SK-N-SH treated with all-trans-retinoic acid at 6 μM for 48 hours (cell line): ENCODE measurements around the gene SEC61B.

Experiments used
- ATAC-seq: fragments of 200-7000 bp; cut with Tn5 transposase; 3 replicates; pipeline ENCODE4 v1.9.1; 2020; ENCODE audit warnings: mild to moderate bottlenecking, moderate library complexity
- ARNTL ChIP-seq: fragments of 450-650 bp; formaldehyde crosslinking; IDR thresholded peaks from 2 replicates; pipeline ENCODE4 v1.5.0; 2020; ENCODE audit warnings: low read depth, mild to moderate bottlenecking, moderate library complexity, borderline replicate concordance
- BACH2 ChIP-seq: fragments of 250-450 bp; sonication (Bioruptor Pico); IDR thresholded peaks from 2 replicates; pipeline ENCODE4 v1.9.0; 2021; ENCODE audit warnings: mild to moderate bottlenecking, borderline replicate concordance
- CREB5 ChIP-seq: fragments of 250-450 bp; sonication (Bioruptor Pico); IDR thresholded peaks from 2 replicates; pipeline ENCODE4 v1.5.1; 2020; ENCODE audit warnings: low read depth, mild to moderate bottlenecking, moderate library complexity
- ESRRG ChIP-seq: fragments of 250-450 bp; sonication (Bioruptor Pico); IDR thresholded peaks from 2 replicates; pipeline ENCODE4 v1.6.1; 2021; ENCODE audit warnings: mild to moderate bottlenecking
- PPARA ChIP-seq: fragments of 250-450 bp; sonication (Bioruptor Pico); IDR thresholded peaks from 2 replicates; pipeline ENCODE4 v1.5.0; 2020; ENCODE audit warnings: mild to moderate bottlenecking, borderline replicate concordance
- RARB ChIP-seq: fragments of 250-450 bp; sonication (Bioruptor Pico); IDR thresholded peaks from 2 replicates; pipeline ENCODE4 v1.8.0; 2021; ENCODE audit warnings: mild to moderate bottlenecking, moderate library complexity
- SNAI2 ChIP-seq: fragments of 250-450 bp; sonication (Bioruptor Pico); IDR thresholded peaks from 2 replicates; pipeline ENCODE4 v1.5.0; 2020; ENCODE audit warnings: mild to moderate bottlenecking, moderate library complexity
- ZC3H10 ChIP-seq: fragments of 250-450 bp; sonication (Bioruptor Pico); IDR thresholded peaks from 2 replicates; pipeline ENCODE4 v1.5.1; 2021; ENCODE audit warnings: mild to moderate bottlenecking, moderate library complexity
- ZFP3 ChIP-seq: fragments of 250-450 bp; sonication (Bioruptor Pico); IDR thresholded peaks from 2 replicates; pipeline ENCODE4 v1.5.0; 2020; ENCODE audit warnings: mild to moderate bottlenecking, moderate library complexity
- ZNF70 ChIP-seq: fragments of 450-650 bp; formaldehyde crosslinking; IDR thresholded peaks from 2 replicates; pipeline ENCODE4 v1.5.0; 2020; ENCODE audit warnings: mild to moderate bottlenecking, moderate library complexity
- TF ChIP-seq, protein P1 (sequence below): fragments of 250-450 bp; sonication (Bioruptor Pico); IDR thresholded peaks from 2 replicates; pipeline ENCODE4 v1.5.0; 2020; ENCODE audit warnings: mild to moderate bottlenecking, moderate library complexity
- TF ChIP-seq, protein P2 (sequence below): fragments of 250-450 bp; sonication (Bioruptor Pico); IDR thresholded peaks from 2 replicates; pipeline ENCODE4 v1.8.0; 2021; ENCODE audit warnings: low read depth, mild to moderate bottlenecking, moderate library complexity, borderline replicate concordance
- TF ChIP-seq, protein P3 (sequence below): fragments of 250-450 bp; sonication (Bioruptor Pico); IDR thresholded peaks from 2 replicates; pipeline ENCODE4 v1.5.1; 2021; ENCODE audit warnings: mild to moderate bottlenecking, moderate library complexity

Gene SEC61B

DNA sequence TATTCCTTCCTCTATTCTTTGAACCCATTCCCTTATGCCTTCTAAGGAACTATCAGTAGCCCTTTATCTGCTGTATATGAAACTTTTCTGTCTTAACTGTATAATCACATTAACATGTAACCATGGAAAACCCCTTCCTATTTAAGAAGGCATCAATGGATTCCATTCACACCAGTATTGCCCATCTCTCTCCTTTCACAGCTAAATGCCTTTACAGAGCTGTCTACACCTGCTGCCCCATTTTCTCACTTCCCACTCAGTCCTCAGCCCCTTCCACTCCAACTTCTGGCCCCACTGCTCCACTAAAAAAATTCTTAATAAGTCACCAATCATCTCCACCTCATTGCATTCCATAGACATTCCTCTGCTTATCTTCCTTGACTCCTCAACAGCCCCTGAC, 50.8 kb downstream of the SEC61B start (continued):
- TF ChIP-seq, protein P1, sequence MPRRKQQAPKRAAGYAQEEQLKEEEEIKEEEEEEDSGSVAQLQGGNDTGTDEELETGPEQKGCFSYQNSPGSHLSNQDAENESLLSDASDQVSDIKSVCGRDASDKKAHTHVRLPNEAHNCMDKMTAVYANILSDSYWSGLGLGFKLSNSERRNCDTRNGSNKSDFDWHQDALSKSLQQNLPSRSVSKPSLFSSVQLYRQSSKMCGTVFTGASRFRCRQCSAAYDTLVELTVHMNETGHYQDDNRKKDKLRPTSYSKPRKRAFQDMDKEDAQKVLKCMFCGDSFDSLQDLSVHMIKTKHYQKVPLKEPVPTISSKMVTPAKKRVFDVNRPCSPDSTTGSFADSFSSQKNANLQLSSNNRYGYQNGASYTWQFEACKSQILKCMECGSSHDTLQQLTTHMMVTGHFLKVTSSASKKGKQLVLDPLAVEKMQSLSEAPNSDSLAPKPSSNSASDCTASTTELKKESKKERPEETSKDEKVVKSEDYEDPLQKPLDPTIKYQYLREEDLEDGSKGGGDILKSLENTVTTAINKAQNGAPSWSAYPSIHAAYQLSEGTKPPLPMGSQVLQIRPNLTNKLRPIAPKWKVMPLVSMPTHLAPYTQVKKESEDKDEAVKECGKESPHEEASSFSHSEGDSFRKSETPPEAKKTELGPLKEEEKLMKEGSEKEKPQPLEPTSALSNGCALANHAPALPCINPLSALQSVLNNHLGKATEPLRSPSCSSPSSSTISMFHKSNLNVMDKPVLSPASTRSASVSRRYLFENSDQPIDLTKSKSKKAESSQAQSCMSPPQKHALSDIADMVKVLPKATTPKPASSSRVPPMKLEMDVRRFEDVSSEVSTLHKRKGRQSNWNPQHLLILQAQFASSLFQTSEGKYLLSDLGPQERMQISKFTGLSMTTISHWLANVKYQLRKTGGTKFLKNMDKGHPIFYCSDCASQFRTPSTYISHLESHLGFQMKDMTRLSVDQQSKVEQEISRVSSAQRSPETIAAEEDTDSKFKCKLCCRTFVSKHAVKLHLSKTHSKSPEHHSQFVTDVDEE (CRISPR knock-in tag): no peak
- no peak for TF ChIP-seq RARB (CRISPR knock-in tag)
- TF ChIP-seq BACH2: no peak
- no peak for TF ChIP-seq ARNTL
- TF ChIP-seq ZC3H10 (CRISPR knock-in tag): no peak
- no peak for TF ChIP-seq ZNF70 (CRISPR knock-in tag)

GRCh38 chr9:99274016-99274415, 51.9 kb downstream of the SEC61B start:
- no peak for ATAC-seq
- TF ChIP-seq, protein P2, sequence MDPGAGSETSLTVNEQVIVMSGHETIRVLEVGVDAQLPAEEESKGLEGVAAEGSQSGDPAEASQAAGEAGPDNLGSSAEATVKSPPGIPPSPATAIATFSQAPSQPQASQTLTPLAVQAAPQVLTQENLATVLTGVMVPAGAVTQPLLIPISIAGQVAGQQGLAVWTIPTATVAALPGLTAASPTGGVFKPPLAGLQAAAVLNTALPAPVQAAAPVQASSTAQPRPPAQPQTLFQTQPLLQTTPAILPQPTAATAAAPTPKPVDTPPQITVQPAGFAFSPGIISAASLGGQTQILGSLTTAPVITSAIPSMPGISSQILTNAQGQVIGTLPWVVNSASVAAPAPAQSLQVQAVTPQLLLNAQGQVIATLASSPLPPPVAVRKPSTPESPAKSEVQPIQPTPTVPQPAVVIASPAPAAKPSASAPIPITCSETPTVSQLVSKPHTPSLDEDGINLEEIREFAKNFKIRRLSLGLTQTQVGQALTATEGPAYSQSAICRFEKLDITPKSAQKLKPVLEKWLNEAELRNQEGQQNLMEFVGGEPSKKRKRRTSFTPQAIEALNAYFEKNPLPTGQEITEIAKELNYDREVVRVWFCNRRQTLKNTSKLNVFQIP (CRISPR knock-in tag): no peak
- TF ChIP-seq, protein P3, sequence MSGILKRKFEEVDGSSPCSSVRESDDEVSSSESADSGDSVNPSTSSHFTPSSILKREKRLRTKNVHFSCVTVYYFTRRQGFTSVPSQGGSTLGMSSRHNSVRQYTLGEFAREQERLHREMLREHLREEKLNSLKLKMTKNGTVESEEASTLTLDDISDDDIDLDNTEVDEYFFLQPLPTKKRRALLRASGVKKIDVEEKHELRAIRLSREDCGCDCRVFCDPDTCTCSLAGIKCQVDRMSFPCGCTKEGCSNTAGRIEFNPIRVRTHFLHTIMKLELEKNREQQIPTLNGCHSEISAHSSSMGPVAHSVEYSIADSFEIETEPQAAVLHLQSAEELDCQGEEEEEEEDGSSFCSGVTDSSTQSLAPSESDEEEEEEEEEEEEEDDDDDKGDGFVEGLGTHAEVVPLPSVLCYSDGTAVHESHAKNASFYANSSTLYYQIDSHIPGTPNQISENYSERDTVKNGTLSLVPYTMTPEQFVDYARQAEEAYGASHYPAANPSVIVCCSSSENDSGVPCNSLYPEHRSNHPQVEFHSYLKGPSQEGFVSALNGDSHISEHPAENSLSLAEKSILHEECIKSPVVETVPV (CRISPR knock-in tag): no peak
- TF ChIP-seq SNAI2 (CRISPR knock-in tag) (no peak), PPARA (CRISPR knock-in tag) (no peak), CREB5 (no peak), ZFP3 (no peak), ESRRG (CRISPR knock-in tag) (no peak)

DNA sequence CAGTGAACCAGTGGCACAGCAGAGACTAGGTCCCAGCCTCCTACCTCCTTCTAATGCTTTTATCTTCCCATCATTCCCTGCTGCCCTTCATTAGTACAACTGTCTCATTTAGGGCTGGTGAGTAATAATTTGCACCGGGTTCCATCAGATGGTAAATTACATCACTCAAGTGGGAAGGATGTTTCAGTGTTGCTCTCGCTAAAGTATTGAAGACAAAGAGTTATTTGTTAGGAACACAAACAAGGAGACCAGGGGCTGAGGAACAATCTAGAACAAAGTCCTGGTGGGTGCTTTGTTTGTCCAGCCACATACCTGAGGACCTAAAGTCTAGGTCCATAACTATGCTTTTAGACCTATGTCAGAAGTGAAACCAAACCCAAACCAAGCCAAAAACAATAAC, 52.4 kb downstream of the SEC61B start:
- no peak for ATAC-seq
- no peak for TF ChIP-seq ESRRG (CRISPR knock-in tag)
- TF ChIP-seq ZFP3: no peak
- no peak for TF ChIP-seq ARNTL
- TF ChIP-seq, protein P2 (CRISPR knock-in tag): no peak
